ENCODE results near the gene MRPS23.

The MRPS23 gene

GRCh38 chr17:57862694-57863667 lies 13.1 kb upstream of the MRPS23 start:
- FAIRE-seq = no peak
- DNase-seq (ENCODE audit: insufficient read length, low spot score) = peak; percentile 17
- TF ChIP-seq CTCF (IDR thresholded peaks at IDR 0.05; ENCODE audit: insufficient read depth, missing control alignments) = no peak

DNA sequence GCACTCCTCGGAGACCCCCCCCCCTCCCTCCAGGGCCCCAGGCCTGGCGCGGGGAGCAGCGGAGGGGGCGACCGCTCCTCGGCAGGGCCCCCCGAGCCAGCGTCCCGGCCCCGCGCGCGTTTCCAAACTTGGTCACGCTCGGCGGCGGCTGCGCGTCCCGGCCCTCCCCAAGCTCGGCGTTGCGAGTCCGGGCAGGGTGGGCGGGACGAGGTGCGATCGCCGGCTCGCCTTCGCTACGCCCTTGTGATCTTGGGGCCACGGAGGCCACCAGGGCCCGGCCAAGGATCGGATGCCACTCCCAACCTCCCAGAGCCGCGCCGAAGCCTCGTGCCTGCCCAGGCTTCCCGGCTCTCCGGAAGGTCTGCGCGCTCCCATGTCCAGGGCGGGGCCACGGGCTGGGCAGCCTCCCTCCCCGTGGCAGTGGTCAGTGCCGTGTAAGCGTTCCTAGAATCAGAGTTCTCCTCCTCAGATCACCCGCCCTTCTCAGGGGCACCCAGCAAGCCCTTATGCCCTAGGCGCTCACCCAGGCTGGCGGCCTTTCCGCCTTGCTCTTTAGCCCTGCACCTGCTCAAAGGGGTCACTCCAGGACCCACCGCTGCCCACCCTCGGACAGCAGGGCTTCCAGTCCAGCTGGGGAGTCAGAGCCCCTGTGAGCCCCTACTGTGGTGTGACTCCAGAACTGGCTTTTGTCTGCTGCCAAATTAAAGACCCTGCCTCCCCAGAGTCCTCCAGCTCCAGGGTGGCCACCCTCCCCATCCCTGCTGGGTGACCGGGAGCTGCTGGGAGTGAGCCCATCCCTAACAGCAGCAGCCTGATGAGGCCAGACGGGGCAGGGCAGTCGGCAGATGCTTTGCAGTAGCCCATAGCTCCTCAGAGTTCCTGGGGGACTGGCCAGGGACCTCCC lies 12.2 kb upstream of the MRPS23 start:
- FAIRE-seq (no peak), DNase-seq (ENCODE audit: insufficient read length, low spot score) (peak; percentile 21)
- no peak for TF ChIP-seq CTCF (IDR thresholded peaks at IDR 0.05; ENCODE audit: insufficient read depth, missing control alignments)

- FAIRE-seq (no peak), DNase-seq (ENCODE audit: insufficient read length, low spot score) (peak; percentile 23)
- TF ChIP-seq CTCF (IDR thresholded peaks at IDR 0.05; ENCODE audit: insufficient read depth, missing control alignments) = no peak
Measured at GRCh38 chr17:57861000-57861789, 11.4 kb upstream of the MRPS23 start.

DNA sequence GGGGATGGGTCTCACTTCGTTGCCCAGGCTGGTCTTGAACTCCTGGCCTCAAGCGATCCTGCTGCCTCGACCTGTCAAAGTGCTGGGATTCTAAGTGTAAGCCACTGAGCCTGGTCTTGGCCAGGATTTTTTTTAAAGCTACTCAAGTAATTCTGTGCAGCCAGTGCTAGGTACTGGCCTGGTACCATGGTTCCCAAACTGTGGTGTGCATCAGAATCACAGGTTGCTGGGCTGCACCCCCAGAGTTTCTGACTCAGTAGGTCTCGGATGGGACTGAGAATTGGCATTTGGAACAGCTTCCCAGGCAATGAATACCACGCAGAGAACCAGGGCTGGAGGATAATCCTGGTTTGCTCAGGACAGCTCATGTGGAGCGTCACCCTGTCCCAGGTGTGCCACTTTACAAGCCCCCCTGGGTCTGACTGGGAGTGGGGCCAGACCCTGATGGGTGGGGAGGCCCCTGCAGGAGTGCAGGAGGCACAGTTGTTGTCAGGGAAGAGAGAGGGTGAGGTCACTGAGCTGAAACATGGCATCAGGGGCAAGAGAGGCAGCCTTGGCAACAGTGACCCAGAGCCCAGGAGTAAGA lies 10.7 kb upstream of the MRPS23 start:
- DNase-seq (ENCODE audit: insufficient read length, low spot score) (peak; percentile 7), FAIRE-seq (no peak)

GRCh38 chr17:57859601-57860413 lies 10.0 kb upstream of the MRPS23 start:
- no peak for DNase-seq (ENCODE audit: insufficient read length, low spot score)
- FAIRE-seq = no peak
- no peak for TF ChIP-seq CTCF (IDR thresholded peaks at IDR 0.05; ENCODE audit: insufficient read depth, missing control alignments)

More for the DNA sequence above, 10.7 kb upstream of the MRPS23 start:
- no peak for TF ChIP-seq CTCF (IDR thresholded peaks at IDR 0.05; ENCODE audit: insufficient read depth, missing control alignments)

GRCh38 chr17:57858838-57859237 lies 9.0 kb upstream of the MRPS23 start:
- FAIRE-seq (no peak), DNase-seq (ENCODE audit: insufficient read length, low spot score) (no peak)
- TF ChIP-seq CTCF (IDR thresholded peaks at IDR 0.05; ENCODE audit: insufficient read depth, missing control alignments) = no peak

Data from D721Med (cell line).